H1 (cell line): Measurements from ENCODE around the gene ABHD16A. TPM values are rescaled to one million over a fixed set of nuclear protein-coding genes. Genes with fewer than 3 reads are reported as not detected.

Source experiments
- CBX5 ChIP-seq: fragments of 300-800, 300-1000 bp; sonication (generic); IDR thresholded peaks from 2 replicates; pipeline ENCODE4 v1.7.1; 2016; ENCODE audit warnings: antibody characterized with exemption, low read length, low read depth
- CTCF ChIP-seq, 3 experiments: IDR thresholded peaks; 1 replicate in 2 of 3; 2 replicates in 1 of 3; pipeline versions ENCODE4 v1.5.1 to v1.6.1; 2011; ENCODE audit warnings: low read length in 3 of 3, mild to moderate bottlenecking in 3 of 3, inconsistent platforms in 2 of 3, low read depth in 1 of 3, moderate library complexity in 1 of 3; ENCODE audit not compliant: insufficient read depth in 1 of 3; ENCODE audit errors: control extremely low read depth in 1 of 3
- EZH2 ChIP-seq: fragments of 200-600 bp; sonication (generic); IDR thresholded peaks from 2 replicates; pipeline ENCODE4 v1.7.1; 2012; ENCODE audit warnings: low read depth, mild to moderate bottlenecking, moderate library complexity, low read length, inconsistent platforms; ENCODE audit not compliant: severe bottlenecking
- JUN ChIP-seq: IDR thresholded peaks from 2 replicates; pipeline ENCODE4 v1.6.1; 2011; ENCODE audit warnings: low read depth, mild to moderate bottlenecking, improper control_type of control experiment, low read length
- KDM5A ChIP-seq: fragments of 200-600 bp; IDR thresholded peaks from 2 replicates; pipeline ENCODE4 v1.7.1; 2012; ENCODE audit warnings: mild to moderate bottlenecking, low read length, inconsistent platforms, mixed read lengths
- PHF8 ChIP-seq: fragments of 200-600 bp; sonication (generic); conservative IDR thresholded peaks from 2 replicates; pipeline ENCODE4 v1.7.1; 2012; ENCODE audit warnings: low read depth, mild to moderate bottlenecking, inconsistent platforms, low read length, moderate library complexity
- POLR2AphosphoS5 ChIP-seq: IDR thresholded peaks from 2 replicates; pipeline ENCODE4 v1.6.1; 2011; ENCODE audit warnings: low read depth, low read length
- RAD21 ChIP-seq, 2 experiments: IDR thresholded peaks in 1 of 2; conservative IDR thresholded peaks in 1 of 2; 2 replicates each; pipeline ENCODE4 v1.6.1; 2011; ENCODE audit warnings: low read depth in 2 of 2, low read length in 2 of 2, improper control_type of control experiment in 1 of 2, inconsistent platforms in 1 of 2, mild to moderate bottlenecking in 1 of 2, moderate library complexity in 1 of 2
- RBBP5 ChIP-seq: IDR thresholded peaks from 2 replicates; pipeline ENCODE4 v1.7.1; 2012; ENCODE audit warnings: low read depth, mild to moderate bottlenecking, inconsistent platforms, low read length, moderate library complexity, borderline replicate concordance
- RNF2 ChIP-seq: fragments of 200-900, 300-1000 bp; sonication (generic); IDR thresholded peaks from 2 replicates; pipeline ENCODE4 v1.7.1; 2016; ENCODE audit warnings: borderline replicate concordance, low read depth, mild to moderate bottlenecking, antibody characterized with exemption, low read length; ENCODE audit not compliant: poor library complexity, severe bottlenecking; ENCODE audit errors: missing control alignments
- SIRT6 ChIP-seq: IDR thresholded peaks from one replicate; pipeline ENCODE4 v1.7.1; 2012; ENCODE audit warnings: low read length, inconsistent platforms
- SP1 ChIP-seq: IDR thresholded peaks from 2 replicates; pipeline ENCODE4 v1.6.1; 2011; ENCODE audit warnings: low read depth, low read length
- SP4 ChIP-seq: IDR thresholded peaks from 2 replicates; pipeline ENCODE4 v1.6.1; 2012; ENCODE audit warnings: low read length, inconsistent platforms
- TCF12 ChIP-seq: IDR thresholded peaks from 2 replicates; pipeline ENCODE4 v1.6.1; 2011; ENCODE audit warnings: low read depth, mild to moderate bottlenecking, low read length
- polyA plus RNA-seq, 7 experiments: library from polyadenylated mRNA; depleted of rRNA in 3 of 7; stranded (reverse) in 5 of 7; unstranded in 2 of 7; fragments of >200 nt in 5 of 7; fragments of 200-250 nt in 2 of 7; gene quantifications; 1 replicate in 5 of 7; 2 replicates in 1 of 7; 4 replicates in 1 of 7; pipeline versions ENCODE4 v1.2.1 to v1.2.3, GENCODE V29; 2011 to 2013; ENCODE audit warnings: missing spikeins in 2 of 7, mixed read lengths in 2 of 7
- total RNA-seq: library from RNA; stranded (reverse); fragmentation: NEBNext Ultra II Directional; extraction: Animal tissue kit (Norgen Biotek cat#: 25700); gene quantifications from 2 replicates; pipeline ENCODE4 v1.2.1, GENCODE V29; 2021

Gene ABHD16A
- total and polyA plus RNA-seq, 2 of the 8 experiments (the other 6 are each of a cell fraction or from before 2014, with no cell fraction given), result 32.9 to 40.2 TPM

- TF ChIP-seq RAD21 (IDR thresholded peaks at IDR 0.05 in 1 of 2, conservative IDR thresholded peaks at IDR 0.05 in 1 of 2; ENCODE audit: low read depth in 2 of 2, low read length in 2 of 2) (peak; percentile 83 to 90), PHF8 (peak; percentile 62; the same call in 1 of the 2 replicates), SP1 (peak; percentile 87), RNF2 (no peak), CTCF (IDR thresholded peaks at IDR 0.05; ENCODE audit: control extremely low read depth in 1 of 3, insufficient read depth in 1 of 3, low read depth in 1 of 3, low read length in 3 of 3) (peak in 2 of 3 experiments; percentile 86 to 87; a peak in 3 of 4 replicates), CBX5 (no peak), TCF12 (no peak), SIRT6 (no peak), KDM5A (no peak; the same call in 1 of the 2 replicates), JUN (no peak), SP4 (no peak), RBBP5 (0 out of 2 replicates have a peak, but pooled peaks have one; percentile 5), POLR2AphosphoS5 (no peak; the same call in none of the 2 replicates), EZH2 (no peak)
- TF ChIP-seq, all 59 proteins: peak for 16
These were observed 26.4 kb upstream of the ABHD16A start (continued) for GRCh38 chr6:31729515-31729978.
